Tibial nerve (tissue), 4 donors: Measurements from ENCODE around the gene HTT. TPM values are rescaled to one million over a fixed set of nuclear protein-coding genes. Genes with fewer than 3 reads are reported as not detected.

Experiments
- DNase-seq, 2 donors: peaks; one replicate each; pipeline ENCODE4 v3.0.0-alpha.2; 2019; ENCODE audit warnings: low spot score in 2 of 2
- H3K27ac ChIP-seq, 4 donors: fragments of 200-600 bp; sonication (generic) in 3 of 4; one replicate each; pipeline ENCODE4 v1.5.1; 2017 to 2019; ENCODE audit warnings: mild to moderate bottlenecking in 1 of 4
- H3K27me3 ChIP-seq, 2 donors: fragments of 200-600 bp; sonication (generic) in 1 of 2; one replicate each; pipeline versions ENCODE4 v1.5.1 to v1.6.0; 2017 to 2019
- H3K36me3 ChIP-seq, 3 donors: fragments of 200-600 bp; sonication (generic); one replicate each; pipeline ENCODE4 v1.5.1; 2018 to 2019
- H3K4me1 ChIP-seq, 4 donors: fragments of 200-600 bp; sonication (generic) in 3 of 4; one replicate each; pipeline ENCODE4 v1.5.1; 2017 to 2019
- H3K4me3 ChIP-seq, 4 donors: fragments of 200-600 bp; sonication (generic) in 3 of 4; one replicate each; pipeline ENCODE4 v1.5.1; 2017 to 2019; ENCODE audit warnings: mild to moderate bottlenecking in 1 of 4, moderate library complexity in 1 of 4
- H3K9me3 ChIP-seq, 4 donors: fragments of 200-600 bp; sonication (generic) in 3 of 4; one replicate each; pipeline ENCODE4 v1.5.1; 2017 to 2019
- EP300 ChIP-seq, 2 donors: sonication (generic); formaldehyde crosslinking; IDR thresholded peaks; one replicate each; pipeline ENCODE4 v1.6.1; 2017; ENCODE audit warnings: antibody characterized with exemption in 2 of 2, mild to moderate bottlenecking in 1 of 2
- POLR2A ChIP-seq, 2 donors: fragments of 450-650 bp; IDR thresholded peaks; one replicate each; pipeline ENCODE4 v1.6.1; 2017; ENCODE audit warnings: antibody characterized with exemption in 2 of 2, mild to moderate bottlenecking in 2 of 2, moderate library complexity in 2 of 2
- WGBS, 2 donors: methylation state at CpG; one replicate each; pipeline ENCODE4 v1.1.5; 2018; 5-methylcytosine and 5-hydroxymethylcytosine counted together
- total RNA-seq, 4 donors: library from RNA; depleted of rRNA; stranded (reverse); fragments of >200 nt; gene quantifications; one replicate each; pipeline ENCODE4 v1.1.0, GENCODE V29; 2016
- TF ChIP-seq, protein P1 (sequence below), 5 experiments: fragments of 200-600 bp in 3 of 5; fragments of 450-650 bp in 2 of 5; sonication (generic) in 3 of 5; IDR thresholded peaks; one replicate each; pipeline ENCODE4 v1.5.1; 2016 to 2019; ENCODE audit warnings: antibody characterized with exemption in 5 of 5, mild to moderate bottlenecking in 3 of 5, moderate library complexity in 2 of 5

The HTT gene
- total RNA-seq, 4 donors from 2014 or later = 62.2 to 93.6 (median 81.2) TPM

DNA sequence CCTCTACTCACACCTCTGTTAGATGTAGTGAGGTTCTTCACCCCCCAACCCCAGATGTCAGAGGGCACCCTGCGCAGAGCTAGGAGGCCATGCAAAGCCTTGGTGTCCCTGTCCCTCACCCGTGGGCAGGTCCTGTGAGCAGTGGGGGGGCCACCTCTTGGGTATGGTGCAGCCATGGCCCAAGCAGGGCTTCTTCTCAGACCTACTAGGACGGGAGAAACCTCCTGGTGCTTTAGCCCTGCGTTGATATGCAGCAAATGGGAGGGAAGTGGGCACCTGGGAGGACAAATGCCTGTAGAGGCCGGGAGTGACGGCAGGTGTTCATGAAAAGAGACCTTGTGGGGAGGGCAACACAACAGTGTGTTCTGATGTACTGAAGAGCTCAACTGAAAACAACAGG is 136.0 kb downstream of the HTT start:
- Histone ChIP-seq H3K36me3 (peaks cover 0 to 91% (median 21%) of the 10 kb centered on the region in 3 donors), H3K27me3 (no peaks in the 10 kb centered on the region), H3K9me3 (no peaks in the 10 kb centered on the region), H3K27ac (no peak overlapping the region), H3K4me3 (no peak overlapping the region), H3K4me1 (no peaks in the 10 kb centered on the region)
- DNase-seq = no peak
- TF ChIP-seq, protein P1, sequence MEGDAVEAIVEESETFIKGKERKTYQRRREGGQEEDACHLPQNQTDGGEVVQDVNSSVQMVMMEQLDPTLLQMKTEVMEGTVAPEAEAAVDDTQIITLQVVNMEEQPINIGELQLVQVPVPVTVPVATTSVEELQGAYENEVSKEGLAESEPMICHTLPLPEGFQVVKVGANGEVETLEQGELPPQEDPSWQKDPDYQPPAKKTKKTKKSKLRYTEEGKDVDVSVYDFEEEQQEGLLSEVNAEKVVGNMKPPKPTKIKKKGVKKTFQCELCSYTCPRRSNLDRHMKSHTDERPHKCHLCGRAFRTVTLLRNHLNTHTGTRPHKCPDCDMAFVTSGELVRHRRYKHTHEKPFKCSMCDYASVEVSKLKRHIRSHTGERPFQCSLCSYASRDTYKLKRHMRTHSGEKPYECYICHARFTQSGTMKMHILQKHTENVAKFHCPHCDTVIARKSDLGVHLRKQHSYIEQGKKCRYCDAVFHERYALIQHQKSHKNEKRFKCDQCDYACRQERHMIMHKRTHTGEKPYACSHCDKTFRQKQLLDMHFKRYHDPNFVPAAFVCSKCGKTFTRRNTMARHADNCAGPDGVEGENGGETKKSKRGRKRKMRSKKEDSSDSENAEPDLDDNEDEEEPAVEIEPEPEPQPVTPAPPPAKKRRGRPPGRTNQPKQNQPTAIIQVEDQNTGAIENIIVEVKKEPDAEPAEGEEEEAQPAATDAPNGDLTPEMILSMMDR (IDR thresholded peaks at IDR 0.05) = no peak
- TF ChIP-seq POLR2A (IDR thresholded peaks at IDR 0.05) = no peak
- TF ChIP-seq EP300 (IDR thresholded peaks at IDR 0.05) = no peak
- 90 to 95% methylated on average over 6 of the region's 6 CpGs for WGBS, 2 donors

- no peaks in the 10 kb centered on the region for H3K4me1 ChIP-seq
- TF ChIP-seq, protein P1 (IDR thresholded peaks at IDR 0.05) = no peak
- no peak for TF ChIP-seq POLR2A (IDR thresholded peaks at IDR 0.05)
- TF ChIP-seq EP300 (IDR thresholded peaks at IDR 0.05) = no peak
- WGBS, 2 donors = 95 to 96% methylated on average over 8 of the region's 8 CpGs
- peaks cover 0 to 91% (median 27%) of the 10 kb centered on the region in 3 donors for H3K36me3 ChIP-seq
- H3K27me3 ChIP-seq = no peaks in the 10 kb centered on the region
- H3K27ac ChIP-seq = no peak overlapping the region
- DNase-seq = no peak
- no peak overlapping the region for H3K4me3 ChIP-seq
- H3K9me3 ChIP-seq = no peaks in the 10 kb centered on the region
Measured at GRCh38 chr4:3211866-3212265, 137.4 kb downstream of the HTT start.

GRCh38 chr4:3212391-3213105 is 138.1 kb downstream of the HTT start:
- Histone ChIP-seq H3K27me3 (no peaks in the 10 kb centered on the region), H3K36me3 (peaks cover 0 to 91% (median 33%) of the 10 kb centered on the region in 3 donors)
- no peak for DNase-seq

GRCh38 chr4:3213106-3213425 is 138.6 kb downstream of the HTT start:
- DNase-seq = no peak
- whole genome bisulfite sequencing, 2 donors = 90 to 98% methylated on average over 4 of the region's 4 CpGs
- Histone ChIP-seq H3K9me3 (no peaks in the 10 kb centered on the region), H3K36me3 (peaks cover 0 to 93% (median 37%) of the 10 kb centered on the region in 3 donors), H3K27me3 (no peaks in the 10 kb centered on the region), H3K27ac (no peak overlapping the region), H3K4me1 (no peaks in the 10 kb centered on the region), H3K4me3 (no peak overlapping the region)
- TF ChIP-seq EP300 (IDR thresholded peaks at IDR 0.05) (no peak), POLR2A (IDR thresholded peaks at IDR 0.05) (no peak)
- TF ChIP-seq, protein P1 (IDR thresholded peaks at IDR 0.05) = no peak

More at GRCh38 chr4:3212391-3213105, 138.1 kb downstream of the HTT start:
- TF ChIP-seq, protein P1 (IDR thresholded peaks at IDR 0.05) = no peak
- TF ChIP-seq POLR2A (IDR thresholded peaks at IDR 0.05) (no peak), EP300 (IDR thresholded peaks at IDR 0.05) (no peak)
- H3K4me3 ChIP-seq = no peak overlapping the region
- no peak overlapping the region for H3K27ac ChIP-seq
- WGBS, 2 donors = 85 to 91% methylated on average over 12 of the region's 12 CpGs
- no peaks in the 10 kb centered on the region for H3K9me3 ChIP-seq
- H3K4me1 ChIP-seq = no peaks in the 10 kb centered on the region

GRCh38 chr4:3213661-3214250 is 139.3 kb downstream of the HTT start:
- Histone ChIP-seq H3K4me3 (no peak overlapping the region), H3K4me1 (no peaks in the 10 kb centered on the region), H3K27me3 (no peaks in the 10 kb centered on the region), H3K27ac (no peak overlapping the region), H3K9me3 (no peaks in the 10 kb centered on the region), H3K36me3 (peaks cover 0 to 93% (median 42%) of the 10 kb centered on the region in 3 donors)
- no peak for TF ChIP-seq POLR2A (IDR thresholded peaks at IDR 0.05)
- TF ChIP-seq EP300 (IDR thresholded peaks at IDR 0.05) = no peak
- TF ChIP-seq, protein P1 (IDR thresholded peaks at IDR 0.05) = no peak
- 89 to 91% methylated on average over 12 to 15 of the region's 15 CpGs for WGBS, 2 donors
- no peak for DNase-seq
